Fibroblast of peridontal ligament (primary cell): Measurements from ENCODE around the gene ZNF513.

Source experiments
- DNase-seq: peaks from one replicate; pipeline ENCODE4 v3.0.0-alpha.2; 2010; ENCODE audit errors: extremely low read depth

ZNF513 gene

GRCh38 chr2:27390822-27391679, 10.5 kb upstream of the ZNF513 start:
- DNase-seq = no peak

GRCh38 chr2:27381577-27382181, 1.1 kb upstream of the ZNF513 start:
- DNase-seq = no peak

GRCh38 chr2:27379836-27380625, 503 bp downstream of the ZNF513 start:
- peak; percentile 42 for DNase-seq

- no peak for DNase-seq
These were observed 1.1 kb downstream of the ZNF513 start for GRCh38 chr2:27379383-27379835.

- DNase-seq = no peak
These were observed 1.7 kb downstream of the ZNF513 start for GRCh38 chr2:27378809-27379290.

- peak; percentile 18 for DNase-seq
These were observed 2.3 kb downstream of the ZNF513 start for GRCh38 chr2:27378096-27378808.

GRCh38 chr2:27377618-27378095, 2.9 kb downstream of the ZNF513 start:
- DNase-seq = no peak

- DNase-seq = no peak
These were observed 3.5 kb downstream of the ZNF513 start for GRCh38 chr2:27376866-27377617.

GRCh38 chr2:27376151-27376865, 4.2 kb downstream of the ZNF513 start:
- no peak for DNase-seq

GRCh38 chr2:27375513-27376099, 4.9 kb downstream of the ZNF513 start:
- no peak for DNase-seq

- no peak for DNase-seq
These were observed 7.0 kb downstream of the ZNF513 start for GRCh38 chr2:27373567-27373966.

GRCh38 chr2:27372937-27373336, 7.6 kb downstream of the ZNF513 start:
- no peak for DNase-seq

GRCh38 chr2:27370816-27371620, 9.5 kb downstream of the ZNF513 start:
- DNase-seq = peak; percentile 59

- DNase-seq = peak; percentile 99
These were observed 10.3 kb downstream of the ZNF513 start, which contains the start of the genes EIF2B4 and SNX17 for GRCh38 chr2:27370026-27370815. Gene EIF2B4, minus strand, starts transcription at chr2:27370338. Its CDS starts 24 bp downstream, at chr2:27370314. Gene SNX17, plus strand, starts transcription at chr2:27370616. Its CDS starts 128 bp downstream, at chr2:27370744.

- DNase-seq = peak; percentile 61
These were observed 11.0 kb downstream of the ZNF513 start for GRCh38 chr2:27369471-27370025.

- DNase-seq = no peak
These were observed 16.6 kb downstream of the ZNF513 start for GRCh38 chr2:27363933-27364332.

GRCh38 chr2:27362678-27363420, 17.7 kb downstream of the ZNF513 start:
- DNase-seq = no peak
